ENCODE data around the gene MARCHF4.

The MARCHF4 gene, protein sequence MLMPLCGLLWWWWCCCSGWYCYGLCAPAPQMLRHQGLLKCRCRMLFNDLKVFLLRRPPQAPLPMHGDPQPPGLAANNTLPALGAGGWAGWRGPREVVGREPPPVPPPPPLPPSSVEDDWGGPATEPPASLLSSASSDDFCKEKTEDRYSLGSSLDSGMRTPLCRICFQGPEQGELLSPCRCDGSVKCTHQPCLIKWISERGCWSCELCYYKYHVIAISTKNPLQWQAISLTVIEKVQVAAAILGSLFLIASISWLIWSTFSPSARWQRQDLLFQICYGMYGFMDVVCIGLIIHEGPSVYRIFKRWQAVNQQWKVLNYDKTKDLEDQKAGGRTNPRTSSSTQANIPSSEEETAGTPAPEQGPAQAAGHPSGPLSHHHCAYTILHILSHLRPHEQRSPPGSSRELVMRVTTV

DNA sequence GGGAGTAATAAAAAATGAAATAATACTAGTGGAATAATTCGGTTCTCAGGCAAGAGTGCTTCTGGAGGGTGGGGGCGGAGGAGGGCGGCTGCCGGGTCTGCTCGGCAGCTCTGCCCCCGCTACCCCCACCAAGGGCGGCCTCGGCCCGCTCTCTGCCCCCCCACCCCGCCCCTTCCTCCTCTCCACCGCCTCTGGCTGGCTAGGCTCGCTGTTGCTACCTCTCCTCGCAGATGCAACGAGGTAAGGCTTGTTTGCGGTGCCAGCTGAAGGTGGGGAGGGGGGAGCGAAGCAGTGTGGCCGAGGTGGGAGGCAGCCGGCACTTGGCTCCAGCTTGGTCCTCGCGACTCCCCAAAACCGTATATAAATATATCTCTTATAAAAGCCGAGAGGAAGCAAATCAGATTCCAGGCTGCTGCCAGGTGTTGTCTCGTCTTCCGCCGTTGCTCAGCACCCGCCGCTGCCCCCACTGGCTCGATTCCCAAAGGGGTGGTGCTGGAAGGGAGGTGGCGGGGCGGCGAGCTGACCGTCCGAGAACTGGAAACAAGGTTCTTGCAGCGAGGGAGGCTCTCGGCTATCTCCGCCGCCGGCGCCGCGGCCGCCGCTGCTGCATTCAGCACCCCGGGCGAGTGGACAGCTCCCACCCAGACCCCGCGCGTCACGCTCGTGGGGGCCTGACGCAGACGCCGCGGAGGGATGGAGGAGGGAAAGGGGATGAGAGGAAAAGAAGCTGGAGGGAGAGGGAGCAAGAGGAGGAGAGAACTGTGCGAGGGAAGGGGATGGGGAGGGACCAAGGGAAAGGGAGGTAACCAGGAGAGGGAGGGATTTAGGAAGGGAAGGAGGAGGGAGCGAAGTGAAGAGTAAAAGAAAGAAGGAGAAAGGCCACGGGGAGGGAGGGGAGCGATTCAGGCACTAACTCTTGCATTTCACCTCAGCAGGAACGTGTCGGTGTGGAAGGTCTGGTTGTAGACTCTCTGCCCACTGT, at the start of gene MARCHF4:
TSS of gene MARCHF4 (minus strand) at position 763 of the 982 bp plus-strand sequence. CDS start 2,223 bp downstream, outside the sequence.
- peak in 52 of 56 donors; percentile 8 to 73 (median 46) for DNase-seq

GRCh38 chr2:216420367-216421101, 48.3 kb upstream of the MARCHF4 start:
- no peak for DNase-seq

GRCh38 chr2:216418981-216419380, 46.7 kb upstream of the MARCHF4 start:
- no peak for DNase-seq

DNA sequence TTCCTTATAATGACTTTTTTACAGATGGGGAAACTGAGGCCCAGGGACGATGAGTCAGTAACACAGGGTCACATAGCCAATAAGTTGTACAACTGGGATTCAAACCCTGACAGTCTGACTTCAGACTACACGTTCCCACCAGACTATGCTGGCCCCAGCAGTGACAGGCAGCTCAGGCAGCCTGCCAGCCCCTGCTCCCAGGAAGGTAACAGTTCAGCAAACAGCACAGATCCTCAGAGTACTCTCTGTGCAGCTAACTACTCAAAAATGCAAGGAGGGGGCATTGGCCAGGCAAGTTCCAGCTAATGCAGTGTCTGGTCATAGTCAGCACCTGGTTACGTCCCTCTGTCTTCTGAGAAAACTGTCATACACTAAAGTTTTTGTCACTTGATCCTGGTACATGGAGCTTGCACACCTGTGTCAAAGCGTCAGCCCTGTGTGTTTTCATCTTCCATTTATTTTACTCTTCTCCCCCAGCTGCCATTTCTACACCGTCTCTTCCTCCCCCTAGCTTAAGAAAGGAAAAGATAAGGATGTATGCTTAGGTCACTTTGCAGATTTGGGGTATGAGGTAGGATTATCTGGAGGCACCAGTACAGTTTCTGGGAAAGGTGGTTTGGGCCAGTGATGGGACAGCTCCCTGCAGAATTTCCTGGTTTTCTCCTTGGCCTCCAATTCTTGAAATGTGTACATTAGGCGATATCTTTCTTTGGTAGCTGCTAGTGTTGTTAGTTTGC, 44.5 kb upstream of the MARCHF4 start:
- no peak for DNase-seq

GRCh38 chr2:216415541-216415940, 43.3 kb upstream of the MARCHF4 start:
- no peak for DNase-seq

DNA sequence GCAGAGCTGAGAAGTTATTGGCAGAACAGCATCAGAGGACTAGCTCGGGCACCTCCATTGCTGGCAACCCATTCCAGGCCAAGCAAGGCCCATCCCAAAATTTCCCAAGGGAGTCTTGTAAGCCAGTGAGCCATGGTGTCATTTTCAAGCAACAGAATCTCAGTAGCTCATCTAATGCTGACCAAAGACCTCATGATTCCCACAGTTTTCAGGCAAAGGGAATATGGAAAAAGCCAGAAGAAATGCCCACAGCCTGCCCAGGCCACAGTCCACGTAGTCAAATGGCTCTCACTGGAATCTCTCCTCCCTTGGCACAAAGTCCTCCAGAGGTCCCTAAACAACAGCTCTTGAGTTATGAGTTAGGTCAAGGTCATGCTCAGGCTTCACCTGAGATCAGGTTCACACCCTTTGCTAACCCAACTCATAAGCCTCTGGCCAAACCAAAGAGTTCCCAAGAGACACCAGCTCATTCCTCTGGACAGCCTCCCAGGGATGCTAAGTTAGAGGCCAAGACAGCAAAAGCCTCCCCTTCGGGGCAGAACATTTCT, 42.6 kb upstream of the MARCHF4 start:
- DNase-seq, result no peak

DNA sequence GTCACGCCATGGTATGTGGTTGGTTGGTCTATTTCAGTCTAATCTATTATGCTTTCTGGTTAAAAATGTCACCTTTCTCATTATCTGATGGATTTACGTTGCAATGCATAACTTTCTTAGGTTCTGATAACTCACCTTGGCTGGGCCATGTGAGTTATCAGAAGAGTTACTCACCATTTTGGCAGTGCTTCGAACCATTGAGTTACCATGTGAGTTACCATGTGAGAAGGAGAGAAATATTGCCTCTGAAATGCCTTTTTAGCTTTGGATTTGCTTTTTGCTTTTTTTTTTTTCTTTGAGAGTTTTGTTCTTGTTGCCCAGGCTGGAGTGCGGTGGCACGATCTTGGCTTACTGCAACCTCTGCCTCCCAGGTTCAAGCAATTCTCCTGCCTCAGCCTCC, 41.6 kb upstream of the MARCHF4 start:
- no peak for DNase-seq

DNA sequence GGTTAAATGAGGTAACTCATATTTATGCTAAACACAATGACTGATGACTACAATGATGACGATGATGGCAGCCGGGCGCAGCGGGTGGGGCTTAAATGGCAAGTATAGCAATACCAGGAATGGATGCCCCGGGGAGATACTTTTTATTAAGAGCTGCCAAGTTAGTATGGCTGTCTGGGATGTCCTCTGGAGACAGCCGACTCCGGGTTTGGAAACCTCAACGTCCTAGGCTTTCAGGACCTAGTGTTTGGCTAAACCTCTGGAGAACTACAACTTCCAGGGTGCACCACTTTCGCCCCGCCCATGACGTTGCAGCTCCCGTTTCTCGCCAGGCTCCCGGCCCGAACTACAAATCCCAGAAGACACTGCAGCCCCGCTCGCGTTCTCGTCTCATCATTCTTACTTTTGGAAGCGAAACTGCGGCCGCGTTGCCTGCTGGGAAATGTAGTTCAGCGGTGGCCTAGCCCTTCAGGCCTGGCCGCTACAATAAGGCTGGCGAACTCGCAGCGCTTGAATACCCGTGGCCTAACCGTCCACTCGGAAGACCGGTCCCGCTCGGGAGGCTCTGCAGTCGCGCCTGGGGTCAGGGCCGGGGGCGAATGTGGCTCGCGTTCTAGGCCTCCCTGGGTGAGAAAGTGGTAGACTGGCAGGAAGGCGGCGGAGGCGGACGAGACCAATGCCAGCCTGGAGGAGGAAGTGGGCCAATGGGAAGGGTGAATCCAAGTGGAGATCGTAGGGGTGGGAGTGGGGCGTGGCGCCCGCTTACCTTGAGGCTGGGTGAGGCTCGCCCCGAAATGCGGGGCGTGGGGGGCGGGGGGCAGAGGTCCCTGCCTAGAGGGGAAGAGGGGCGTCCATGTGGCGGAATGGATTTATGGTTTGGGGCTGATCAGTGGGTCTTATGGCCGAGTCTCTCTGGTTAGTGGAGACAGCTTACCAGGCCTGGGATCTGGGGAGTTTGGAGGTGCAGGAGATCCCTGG, 40.0 kb upstream of the MARCHF4 start, which contains the start of gene SMARCAL1:
TSS of gene SMARCAL1 (plus strand) at position 463 of the 978 bp plus-strand sequence. CDS start 2,221 bp downstream, outside the sequence.
- DNase-seq, result peak; percentile 60 to 100 (median 98)

GRCh38 chr2:216410550-216410949, 38.3 kb upstream of the MARCHF4 start:
- DNase-seq, result no peak

- DNase-seq, result no peak
Measured at GRCh38 chr2:216408426-216409290, 36.4 kb upstream of the MARCHF4 start.

DNA sequence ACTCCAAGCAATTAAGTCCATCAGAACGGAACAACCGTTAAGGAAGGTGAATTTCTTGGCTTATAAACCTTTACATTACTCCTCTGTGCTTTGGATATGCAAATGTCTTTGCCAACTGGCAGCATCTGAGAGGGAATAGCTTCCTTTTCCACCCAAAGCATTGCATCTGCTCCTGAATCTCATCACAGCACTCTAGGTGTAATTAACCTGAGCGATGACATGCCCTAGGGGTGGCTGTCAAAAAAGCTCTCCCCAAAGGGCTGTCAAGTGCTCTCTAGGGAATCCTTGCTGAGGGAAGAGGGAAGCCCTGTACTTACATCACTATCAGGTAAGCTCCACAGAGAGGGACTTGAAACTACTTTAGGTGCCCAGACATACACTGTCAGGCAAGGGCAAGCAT, 34.5 kb upstream of the MARCHF4 start:
- DNase-seq, result no peak

DNA sequence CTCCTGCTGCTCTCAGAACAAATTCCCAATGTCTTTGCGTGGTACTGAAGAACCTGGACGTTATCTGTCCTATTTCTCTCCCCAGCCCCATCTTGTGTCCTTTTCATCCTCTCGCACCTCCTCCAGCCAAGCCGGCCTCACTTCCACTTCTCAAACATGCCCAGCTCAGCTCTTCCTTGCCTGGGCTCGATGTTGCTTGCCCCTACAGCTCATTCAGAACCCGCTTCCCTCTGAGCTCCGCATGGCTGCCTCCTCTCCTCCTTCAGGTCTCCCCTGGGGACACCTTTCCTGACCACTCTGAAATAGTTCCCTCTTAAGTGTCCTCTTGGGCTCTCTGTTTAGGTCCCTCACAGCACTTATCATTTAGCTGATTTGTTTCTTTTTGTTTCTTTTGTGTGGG, 33.3 kb upstream of the MARCHF4 start:
- DNase-seq, result no peak

DNA sequence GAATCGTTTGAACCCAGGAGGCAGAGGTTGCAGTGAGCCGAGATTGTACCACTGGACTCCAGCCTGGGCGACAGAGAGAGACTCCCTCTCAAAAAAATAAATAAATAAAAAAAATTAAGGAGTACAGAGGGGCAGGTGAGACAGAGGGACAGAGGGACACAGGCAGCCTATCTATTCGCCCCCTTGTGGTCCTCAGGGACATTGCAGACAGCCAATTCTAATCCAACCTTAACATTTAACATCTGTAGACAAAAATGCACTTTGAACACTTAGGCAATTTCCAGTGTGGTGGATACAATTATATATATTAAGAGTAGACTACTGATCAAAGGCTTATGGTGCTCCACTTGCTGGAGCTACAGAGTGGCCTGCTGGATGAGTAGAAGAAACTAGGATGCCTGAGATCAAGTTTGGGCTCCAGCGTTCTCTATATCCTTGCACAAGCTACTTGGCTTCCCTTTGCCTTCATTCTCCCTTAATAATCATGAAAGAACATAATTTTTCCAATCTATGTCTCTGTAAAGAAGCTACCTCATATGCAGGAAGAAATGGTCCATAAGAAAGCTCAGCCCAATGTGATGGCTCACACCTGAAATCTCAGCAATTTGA, 31.8 kb upstream of the MARCHF4 start:
- peak in 6 of 56 donors; percentile 2 to 54 (median 7) for DNase-seq

DNA sequence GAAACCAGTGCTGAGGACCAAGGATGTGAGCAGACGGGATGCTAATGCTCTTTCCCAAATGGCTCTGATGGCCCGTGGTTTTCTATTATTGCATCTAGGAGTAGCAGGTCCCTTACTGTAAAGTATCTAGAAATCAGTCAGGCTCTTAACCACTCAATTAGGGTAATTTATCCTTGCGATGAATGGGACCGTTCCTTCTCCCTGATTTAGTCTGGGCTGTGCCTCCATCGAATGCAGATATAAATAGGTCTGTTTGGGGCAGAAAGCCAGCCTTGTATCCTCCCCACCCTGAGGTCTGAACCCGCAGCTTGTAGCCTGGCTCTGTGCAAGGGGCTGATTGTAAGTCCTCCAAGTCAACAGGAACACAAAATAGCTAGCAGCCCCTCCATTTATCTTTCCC, 30.5 kb upstream of the MARCHF4 start:
- no peak for DNase-seq

GRCh38 chr2:216399621-216400020, 27.3 kb upstream of the MARCHF4 start:
- DNase-seq, result no peak

GRCh38 chr2:216394881-216395280, 22.6 kb upstream of the MARCHF4 start:
- DNase-seq, result no peak

All from amygdala (tissue), 56 donors.